IPS DF 6.9 (cell line): ENCODE measurements around the gene KLF14.
A peak's percentile ranks its signal among the peaks of the same experiment; 100 is the strongest.

Experiments used
- DNase-seq: peaks from one replicate; pipeline ENCODE4 v3.0.0-alpha.2; 2013; ENCODE audit warnings: low read depth, low spot score
- H3K27ac ChIP-seq: one replicate; pipeline ENCODE4 v1.5.1; 2013; ENCODE audit warnings: low read length, control low read depth
- H3K27me3 ChIP-seq: 2 replicates; pipeline ENCODE4 v1.6.1; 2013; ENCODE audit warnings: mild to moderate bottlenecking, low read length; ENCODE audit not compliant: control insufficient read depth, insufficient read depth
- H3K36me3 ChIP-seq: 2 replicates; pipeline ENCODE4 v1.6.1; 2013; ENCODE audit warnings: low read length; ENCODE audit not compliant: control insufficient read depth, insufficient read depth
- H3K4me1 ChIP-seq: 2 replicates; pipeline ENCODE4 v1.6.1; 2013; ENCODE audit warnings: low read length; ENCODE audit not compliant: control insufficient read depth, insufficient read depth
- H3K4me3 ChIP-seq: 2 replicates; pipeline ENCODE4 v1.5.1; 2013; ENCODE audit warnings: mild to moderate bottlenecking, low read length
- H3K9me3 ChIP-seq: 2 replicates; pipeline ENCODE4 v1.6.1; 2013; ENCODE audit warnings: low read length, inconsistent platforms; ENCODE audit not compliant: control insufficient read depth, insufficient read depth
- WGBS: extraction: QIAGEN DNeasy Blood & Tissue Kit; methylation state at CpG from one replicate; pipeline ENCODE4 v1.1.7; 2013; ENCODE audit warnings: mixed read lengths, missing lambda C conversion rate; ENCODE audit not compliant: insufficient read length, insufficient coverage; 5-methylcytosine and 5-hydroxymethylcytosine counted together

The KLF14 gene

GRCh38 chr7:130748531-130749389 is 14.8 kb upstream of the KLF14 start:
- DNase-seq: no peak
- no CpG with 5 or more reads among the region's 5 CpGs for WGBS

GRCh38 chr7:130741331-130741995 is 7.5 kb upstream of the KLF14 start:
- DNase-seq: no peak
- WGBS: no CpG with 5 or more reads among the region's 3 CpGs
- Histone ChIP-seq H3K27me3 (no peaks in the 10 kb centered on the region), H3K4me1 (no peaks in the 10 kb centered on the region), H3K9me3 (no peaks in the 10 kb centered on the region), H3K27ac (no peak overlapping the region), H3K4me3 (no peak overlapping the region), H3K36me3 (no peaks in the 10 kb centered on the region)

More at GRCh38 chr7:130748531-130749389, 14.8 kb upstream of the KLF14 start:
- Histone ChIP-seq H3K27ac (no peak overlapping the region), H3K4me3 (no peak overlapping the region), H3K27me3 (no peaks in the 10 kb centered on the region), H3K36me3 (no peaks in the 10 kb centered on the region), H3K4me1 (no peaks in the 10 kb centered on the region), H3K9me3 (no peaks in the 10 kb centered on the region)

- Histone ChIP-seq H3K36me3 (no peaks in the 10 kb centered on the region), H3K27ac (no peak overlapping the region), H3K4me3 (no peak overlapping the region), H3K9me3 (no peaks in the 10 kb centered on the region), H3K27me3 (peaks cover 2% of the 10 kb centered on the region; the same call in 1 of the 2 replicates), H3K4me1 (no peaks in the 10 kb centered on the region)
- WGBS: no CpG with 5 or more reads among the region's 4 CpGs
- no peak for DNase-seq
Observed at GRCh38 chr7:130740606-130741005, 6.6 kb upstream of the KLF14 start.

- Histone ChIP-seq H3K4me3 (no peak overlapping the region), H3K36me3 (no peaks in the 10 kb centered on the region), H3K27me3 (peaks cover 26% of the 10 kb centered on the region), H3K4me1 (no peaks in the 10 kb centered on the region), H3K9me3 (no peaks in the 10 kb centered on the region), H3K27ac (no peak overlapping the region)
- no peak for DNase-seq
- WGBS: no CpG with 5 or more reads among the region's 5 CpGs
Observed at GRCh38 chr7:130736298-130736900, 2.4 kb upstream of the KLF14 start.

GRCh38 chr7:130734815-130735716 is 1.1 kb upstream of the KLF14 start:
- no peak overlapping the region for H3K27ac ChIP-seq
- WGBS: no CpG with 5 or more reads among the region's 13 CpGs
- H3K36me3 ChIP-seq: no peaks in the 10 kb centered on the region
- H3K9me3 ChIP-seq: no peaks in the 10 kb centered on the region
- H3K4me1 ChIP-seq: no peaks in the 10 kb centered on the region
- peaks cover 30% of the 10 kb centered on the region for H3K27me3 ChIP-seq
- no peak for DNase-seq
- H3K4me3 ChIP-seq: no peak overlapping the region; the same call in 1 of the 2 replicates

- Histone ChIP-seq H3K36me3 (no peaks in the 10 kb centered on the region), H3K27me3 (peaks cover 30% of the 10 kb centered on the region), H3K4me1 (no peaks in the 10 kb centered on the region), H3K27ac (no peak overlapping the region), H3K9me3 (no peaks in the 10 kb centered on the region), H3K4me3 (peak overlapping the region; percentile 83)
- DNase-seq: no peak
- no CpG with 5 or more reads among the region's 100 CpGs for WGBS
Observed at GRCh38 chr7:130732980-130733930, 752 bp downstream of the KLF14 start.

GRCh38 chr7:130723784-130724183 is 10.2 kb downstream of the KLF14 start:
- H3K4me3 ChIP-seq: no peak overlapping the region
- DNase-seq: no peak
- no peaks in the 10 kb centered on the region for H3K9me3 ChIP-seq
- H3K4me1 ChIP-seq: no peaks in the 10 kb centered on the region
- no CpG with 5 or more reads among the region's 4 CpGs for WGBS
- H3K27me3 ChIP-seq: no peaks in the 10 kb centered on the region
- H3K27ac ChIP-seq: no peak overlapping the region
- no peaks in the 10 kb centered on the region for H3K36me3 ChIP-seq

GRCh38 chr7:130721486-130722277 is 12.3 kb downstream of the KLF14 start:
- Histone ChIP-seq H3K4me3 (no peak overlapping the region), H3K4me1 (no peaks in the 10 kb centered on the region), H3K27ac (no peak overlapping the region), H3K36me3 (no peaks in the 10 kb centered on the region), H3K27me3 (no peaks in the 10 kb centered on the region), H3K9me3 (no peaks in the 10 kb centered on the region)
- no CpG with 5 or more reads among the region's 5 CpGs for WGBS
- peak; percentile 57 for DNase-seq

- Histone ChIP-seq H3K4me1 (no peaks in the 10 kb centered on the region), H3K4me3 (no peak overlapping the region), H3K9me3 (no peaks in the 10 kb centered on the region), H3K36me3 (no peaks in the 10 kb centered on the region), H3K27ac (no peak overlapping the region), H3K27me3 (no peaks in the 10 kb centered on the region)
- WGBS: no CpG with 5 or more reads among the region's 2 CpGs
- no peak for DNase-seq
Observed at GRCh38 chr7:130719541-130719940, 14.5 kb downstream of the KLF14 start.
